Nephron (organoid): Measurements from ENCODE around the gene KMT2B.

Source experiments
- H3K27ac Mint-ChIP-seq, 3 experiments: 2 replicates each; pipeline ENCODE4 v1.8.0; 2020; ENCODE audit warnings: mixed read lengths in 3 of 3, mild to moderate bottlenecking in 2 of 3, moderate library complexity in 1 of 3
- H3K27me3 Mint-ChIP-seq: 2 replicates; pipeline ENCODE4 v1.8.0; 2021; ENCODE audit warnings: low read depth, mild to moderate bottlenecking, moderate library complexity, mixed read lengths
- H3K36me3 Mint-ChIP-seq: 2 replicates; pipeline ENCODE4 v1.8.0; 2020; ENCODE audit warnings: low read depth, mixed read lengths
- H3K4me1 Mint-ChIP-seq: 2 replicates; pipeline ENCODE4 v1.8.0; 2020; ENCODE audit warnings: mixed read lengths
- H3K4me3 Mint-ChIP-seq, 3 experiments: 2 replicates each; pipeline ENCODE4 v1.8.0; 2020; ENCODE audit warnings: mild to moderate bottlenecking in 3 of 3, mixed read lengths in 3 of 3, moderate library complexity in 2 of 3
- H3K9me3 Mint-ChIP-seq: 2 replicates; pipeline ENCODE4 v1.8.0; 2020; ENCODE audit warnings: mixed read lengths
- TF ChIP-seq, protein P1 (sequence below), 3 experiments: fragments of 200-600 bp; sonication (generic); IDR thresholded peaks; one replicate each; pipeline ENCODE4 v1.5.0; 2021; ENCODE audit warnings: antibody characterized with exemption in 3 of 3; ENCODE audit not compliant: unreplicated experiment in 3 of 3

The KMT2B gene

DNA sequence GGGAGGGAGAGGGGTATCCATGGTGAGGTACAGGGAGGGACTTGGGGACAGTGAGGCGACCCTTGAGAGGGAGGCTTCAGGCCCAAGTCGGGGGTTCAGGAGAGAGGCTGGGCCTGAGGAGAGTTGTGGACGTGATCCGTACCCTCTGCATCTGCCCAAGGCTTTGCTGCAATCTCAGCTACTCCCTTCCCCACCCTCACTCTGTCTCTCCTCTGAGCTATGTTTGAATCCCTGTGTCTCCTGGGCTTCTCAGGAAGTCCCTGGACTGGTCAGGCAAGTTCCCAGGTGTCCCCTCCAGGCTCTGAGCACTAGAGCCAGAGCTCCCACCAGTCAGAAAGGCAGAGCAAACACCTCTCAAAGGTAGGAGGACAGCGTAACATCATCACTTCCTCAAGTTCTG lies 32.4 kb downstream of the KMT2B start:
- Mint-ChIP-seq H3K36me3 (peaks cover 13% of the 10 kb centered on the region), H3K4me3 (peak overlapping the region; percentile 71 to 79 (median 72)), H3K9me3 (no peaks in the 10 kb centered on the region), H3K27me3 (peaks cover 6% of the 10 kb centered on the region), H3K4me1 (peaks cover 28% of the 10 kb centered on the region), H3K27ac (no peak overlapping the region)
- TF ChIP-seq, protein P1, sequence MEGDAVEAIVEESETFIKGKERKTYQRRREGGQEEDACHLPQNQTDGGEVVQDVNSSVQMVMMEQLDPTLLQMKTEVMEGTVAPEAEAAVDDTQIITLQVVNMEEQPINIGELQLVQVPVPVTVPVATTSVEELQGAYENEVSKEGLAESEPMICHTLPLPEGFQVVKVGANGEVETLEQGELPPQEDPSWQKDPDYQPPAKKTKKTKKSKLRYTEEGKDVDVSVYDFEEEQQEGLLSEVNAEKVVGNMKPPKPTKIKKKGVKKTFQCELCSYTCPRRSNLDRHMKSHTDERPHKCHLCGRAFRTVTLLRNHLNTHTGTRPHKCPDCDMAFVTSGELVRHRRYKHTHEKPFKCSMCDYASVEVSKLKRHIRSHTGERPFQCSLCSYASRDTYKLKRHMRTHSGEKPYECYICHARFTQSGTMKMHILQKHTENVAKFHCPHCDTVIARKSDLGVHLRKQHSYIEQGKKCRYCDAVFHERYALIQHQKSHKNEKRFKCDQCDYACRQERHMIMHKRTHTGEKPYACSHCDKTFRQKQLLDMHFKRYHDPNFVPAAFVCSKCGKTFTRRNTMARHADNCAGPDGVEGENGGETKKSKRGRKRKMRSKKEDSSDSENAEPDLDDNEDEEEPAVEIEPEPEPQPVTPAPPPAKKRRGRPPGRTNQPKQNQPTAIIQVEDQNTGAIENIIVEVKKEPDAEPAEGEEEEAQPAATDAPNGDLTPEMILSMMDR (IDR thresholded peaks at IDR 0.05; ENCODE audit: unreplicated experiment in 3 of 3): no peak

DNA sequence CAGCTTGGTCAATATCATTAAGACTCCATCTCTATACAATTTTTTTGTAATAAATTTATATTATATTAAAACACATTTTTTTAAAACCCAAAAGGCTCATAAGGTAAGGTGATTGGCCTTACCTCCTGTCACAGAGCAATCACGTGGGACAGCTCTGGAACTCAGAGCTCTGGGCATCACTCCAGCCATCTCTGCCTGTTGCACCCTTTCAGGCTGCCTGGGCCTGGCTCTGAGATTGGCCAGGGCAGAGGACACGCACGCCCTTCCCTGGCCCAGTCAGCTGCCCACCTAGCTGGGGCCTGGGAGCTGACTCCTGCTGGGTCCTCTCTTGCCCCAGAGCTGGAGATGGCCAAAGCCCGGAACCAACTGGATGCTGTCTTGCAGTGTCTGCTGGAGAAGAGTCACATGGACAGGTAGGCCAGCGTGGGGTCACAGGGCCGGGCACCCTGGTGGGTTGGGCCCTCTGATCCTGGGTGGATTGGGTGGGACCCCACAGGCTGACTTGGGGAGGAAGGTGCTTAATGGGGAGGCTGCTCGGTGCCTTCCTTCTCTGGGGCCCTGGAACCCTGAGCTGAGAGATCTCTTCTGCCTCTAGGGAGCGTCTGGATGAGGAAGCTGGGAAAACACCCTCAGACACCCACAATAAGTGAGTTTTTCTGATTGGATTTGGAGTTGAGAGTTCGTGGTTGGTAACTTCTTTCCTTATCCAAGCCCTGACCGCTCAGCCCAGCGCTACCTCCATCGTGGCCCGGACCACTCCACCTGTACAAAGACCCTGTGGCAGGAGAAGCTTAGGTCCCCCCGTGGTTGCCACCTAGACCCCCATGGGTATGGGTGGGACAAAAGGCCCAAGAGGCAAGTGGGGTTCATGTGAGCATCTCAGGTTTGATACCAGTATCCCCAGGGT lies 34.3 kb downstream of the KMT2B start:
- no peaks in the 10 kb centered on the region for H3K9me3 Mint-ChIP-seq
- H3K4me3 Mint-ChIP-seq: peak overlapping the region in 1 of 3 experiments; percentile 34
- TF ChIP-seq, protein P1 (IDR thresholded peaks at IDR 0.05; ENCODE audit: unreplicated experiment in 3 of 3): no peak
- H3K4me1 Mint-ChIP-seq: peaks cover 26% of the 10 kb centered on the region
- peaks cover 11% of the 10 kb centered on the region for H3K27me3 Mint-ChIP-seq
- H3K27ac Mint-ChIP-seq: no peak overlapping the region
- peaks cover 15% of the 10 kb centered on the region for H3K36me3 Mint-ChIP-seq

DNA sequence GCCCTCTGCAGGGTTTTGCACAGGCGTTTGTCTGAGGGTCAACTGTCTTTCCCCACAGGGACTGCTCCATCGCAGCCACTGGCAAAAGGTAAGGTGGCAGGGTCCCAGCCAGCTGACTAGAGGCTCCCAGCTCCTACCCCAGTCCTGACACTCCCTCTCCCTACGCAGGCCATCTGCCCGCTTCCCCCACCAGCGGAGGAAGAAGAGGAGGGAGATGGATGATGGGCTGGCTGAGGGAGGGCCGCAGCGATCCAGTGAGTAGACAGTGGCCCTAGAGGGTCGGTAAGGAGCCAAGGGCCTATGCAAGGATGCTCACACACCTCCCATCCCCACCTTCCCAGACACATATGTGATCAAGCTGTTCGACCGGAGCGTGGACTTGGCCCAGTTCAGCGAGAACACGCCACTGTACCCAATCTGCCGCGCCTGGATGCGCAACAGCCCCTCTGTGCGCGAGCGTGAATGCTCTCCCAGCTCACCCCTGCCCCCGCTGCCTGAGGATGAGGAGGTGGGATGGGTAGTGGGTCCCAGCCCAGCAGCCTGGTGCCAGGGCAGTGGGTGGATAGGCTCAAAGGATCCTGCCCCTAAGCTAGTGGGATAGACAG lies 35.0 kb downstream of the KMT2B start:
- H3K27ac Mint-ChIP-seq: peak overlapping the region in 1 of 3 experiments; percentile 55
- H3K27me3 Mint-ChIP-seq: peaks cover 11% of the 10 kb centered on the region
- H3K4me3 Mint-ChIP-seq: no peak overlapping the region
- H3K4me1 Mint-ChIP-seq: peaks cover 30% of the 10 kb centered on the region
- TF ChIP-seq, protein P1 (IDR thresholded peaks at IDR 0.05; ENCODE audit: unreplicated experiment in 3 of 3): no peak
- H3K9me3 Mint-ChIP-seq: no peaks in the 10 kb centered on the region
- peaks cover 16% of the 10 kb centered on the region for H3K36me3 Mint-ChIP-seq

DNA sequence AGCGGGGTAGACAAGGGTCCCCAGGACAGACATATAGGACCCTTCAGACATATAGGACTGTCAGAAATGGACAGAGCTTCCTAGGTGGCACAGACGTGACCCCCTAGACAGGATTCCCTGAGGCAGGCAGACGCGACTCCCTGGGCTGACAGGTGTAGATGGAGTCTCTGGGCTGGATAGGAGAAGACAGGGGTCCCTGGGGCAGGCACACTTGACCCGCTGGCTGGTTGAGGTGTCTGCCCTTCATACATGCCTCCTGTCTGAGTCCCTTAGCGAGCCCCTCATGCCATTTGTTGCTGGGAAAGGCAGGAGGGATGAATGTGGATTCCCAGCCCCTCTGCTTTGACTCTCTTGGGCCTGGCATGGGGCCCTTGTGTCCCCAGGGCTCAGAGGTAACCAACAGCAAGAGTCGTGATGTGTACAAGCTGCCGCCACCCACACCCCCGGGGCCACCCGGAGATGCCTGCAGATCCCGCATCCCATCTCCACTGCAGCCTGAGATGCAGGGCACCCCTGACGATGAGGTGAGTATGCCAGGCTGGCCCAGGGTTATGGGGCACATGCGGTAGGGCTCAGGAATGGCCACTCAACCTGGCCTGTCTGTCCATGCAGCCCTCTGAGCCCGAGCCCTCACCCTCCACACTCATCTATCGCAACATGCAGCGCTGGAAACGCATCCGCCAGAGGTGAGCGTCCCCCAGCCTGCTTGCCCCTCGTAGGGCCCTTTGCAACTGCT lies 36.0 kb downstream of the KMT2B start:
- Mint-ChIP-seq H3K4me3 (peak overlapping the region; percentile 40 to 50 (median 44)), H3K4me1 (peaks cover 25% of the 10 kb centered on the region), H3K27me3 (peaks cover 11% of the 10 kb centered on the region), H3K27ac (peak overlapping the region in 2 of 3 experiments; percentile 55 to 83), H3K36me3 (peaks cover 15% of the 10 kb centered on the region), H3K9me3 (no peaks in the 10 kb centered on the region)
- TF ChIP-seq, protein P1 (IDR thresholded peaks at IDR 0.05; ENCODE audit: unreplicated experiment in 3 of 3): no peak

DNA sequence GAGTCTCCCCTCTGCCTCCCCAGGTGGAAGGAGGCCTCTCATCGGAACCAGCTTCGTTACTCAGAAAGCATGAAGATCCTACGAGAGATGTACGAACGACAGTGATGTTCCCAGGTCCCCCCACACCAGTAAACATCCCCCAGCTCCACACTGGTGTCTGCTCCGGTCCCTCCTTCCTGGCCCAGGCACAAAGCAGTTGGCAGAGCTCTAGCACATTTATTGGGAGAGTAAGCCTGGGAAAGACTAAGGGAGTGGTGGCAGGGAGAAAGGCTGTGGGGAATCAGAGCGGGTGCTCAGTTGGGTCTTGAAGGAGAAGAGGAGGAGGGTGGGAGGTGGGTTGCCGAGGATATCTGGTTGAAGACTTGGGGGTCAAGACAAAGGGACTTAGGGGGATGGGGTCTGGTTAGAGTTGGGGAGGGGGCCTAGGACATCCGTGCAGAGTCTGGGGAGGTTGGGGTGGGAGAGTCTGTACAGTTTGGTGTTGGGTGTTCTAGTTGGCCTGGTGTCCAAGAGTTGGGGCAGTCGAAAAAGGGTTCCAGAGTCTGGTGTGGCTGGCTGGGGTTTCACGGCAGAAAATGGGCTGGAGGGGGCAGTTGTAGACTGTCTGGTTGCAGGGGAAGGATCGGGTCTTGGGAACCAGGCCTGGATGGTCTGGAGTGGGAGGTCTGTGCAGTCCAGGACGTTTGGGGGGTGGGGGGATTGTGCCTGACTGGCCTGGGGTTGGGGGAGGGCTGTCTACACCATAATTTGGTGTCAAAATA lies 36.7 kb downstream of the KMT2B start:
- Mint-ChIP-seq H3K36me3 (peaks cover 18% of the 10 kb centered on the region), H3K4me1 (peaks cover 30% of the 10 kb centered on the region), H3K27ac (peak overlapping the region; percentile 47 to 83 (median 64)), H3K9me3 (no peaks in the 10 kb centered on the region), H3K27me3 (peaks cover 11% of the 10 kb centered on the region), H3K4me3 (peak overlapping the region; percentile 58 to 62 (median 61))
- TF ChIP-seq, protein P1 (IDR thresholded peaks at IDR 0.05; ENCODE audit: unreplicated experiment in 3 of 3): no peak
